VCaP (cell line): Measurements from ENCODE around the gene CSNK2A2.
A peak's percentile ranks its signal among the peaks of the same experiment; 100 is the strongest.

Experiments
- H3K27ac ChIP-seq: fragments of 450-650 bp; 2 replicates; pipeline ENCODE4 v1.5.1; 2017
- TF ChIP-seq, protein P1 (sequence below): fragments of 450-650 bp; conservative IDR thresholded peaks from 2 replicates; pipeline ENCODE4 v1.5.1; 2017; ENCODE audit warnings: mild to moderate bottlenecking, moderate library complexity

Gene CSNK2A2

GRCh38 chr16:58125041-58125440, 72.9 kb downstream of the CSNK2A2 start:
- TF ChIP-seq, protein P1, sequence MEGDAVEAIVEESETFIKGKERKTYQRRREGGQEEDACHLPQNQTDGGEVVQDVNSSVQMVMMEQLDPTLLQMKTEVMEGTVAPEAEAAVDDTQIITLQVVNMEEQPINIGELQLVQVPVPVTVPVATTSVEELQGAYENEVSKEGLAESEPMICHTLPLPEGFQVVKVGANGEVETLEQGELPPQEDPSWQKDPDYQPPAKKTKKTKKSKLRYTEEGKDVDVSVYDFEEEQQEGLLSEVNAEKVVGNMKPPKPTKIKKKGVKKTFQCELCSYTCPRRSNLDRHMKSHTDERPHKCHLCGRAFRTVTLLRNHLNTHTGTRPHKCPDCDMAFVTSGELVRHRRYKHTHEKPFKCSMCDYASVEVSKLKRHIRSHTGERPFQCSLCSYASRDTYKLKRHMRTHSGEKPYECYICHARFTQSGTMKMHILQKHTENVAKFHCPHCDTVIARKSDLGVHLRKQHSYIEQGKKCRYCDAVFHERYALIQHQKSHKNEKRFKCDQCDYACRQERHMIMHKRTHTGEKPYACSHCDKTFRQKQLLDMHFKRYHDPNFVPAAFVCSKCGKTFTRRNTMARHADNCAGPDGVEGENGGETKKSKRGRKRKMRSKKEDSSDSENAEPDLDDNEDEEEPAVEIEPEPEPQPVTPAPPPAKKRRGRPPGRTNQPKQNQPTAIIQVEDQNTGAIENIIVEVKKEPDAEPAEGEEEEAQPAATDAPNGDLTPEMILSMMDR = no peak
- peak overlapping the region; percentile 79; the same call in 1 of the 2 replicates for H3K27ac ChIP-seq

- TF ChIP-seq, protein P1 = no peak
- H3K27ac ChIP-seq = no peak overlapping the region
Measured at GRCh38 chr16:58124601-58124915, 73.3 kb downstream of the CSNK2A2 start.

DNA sequence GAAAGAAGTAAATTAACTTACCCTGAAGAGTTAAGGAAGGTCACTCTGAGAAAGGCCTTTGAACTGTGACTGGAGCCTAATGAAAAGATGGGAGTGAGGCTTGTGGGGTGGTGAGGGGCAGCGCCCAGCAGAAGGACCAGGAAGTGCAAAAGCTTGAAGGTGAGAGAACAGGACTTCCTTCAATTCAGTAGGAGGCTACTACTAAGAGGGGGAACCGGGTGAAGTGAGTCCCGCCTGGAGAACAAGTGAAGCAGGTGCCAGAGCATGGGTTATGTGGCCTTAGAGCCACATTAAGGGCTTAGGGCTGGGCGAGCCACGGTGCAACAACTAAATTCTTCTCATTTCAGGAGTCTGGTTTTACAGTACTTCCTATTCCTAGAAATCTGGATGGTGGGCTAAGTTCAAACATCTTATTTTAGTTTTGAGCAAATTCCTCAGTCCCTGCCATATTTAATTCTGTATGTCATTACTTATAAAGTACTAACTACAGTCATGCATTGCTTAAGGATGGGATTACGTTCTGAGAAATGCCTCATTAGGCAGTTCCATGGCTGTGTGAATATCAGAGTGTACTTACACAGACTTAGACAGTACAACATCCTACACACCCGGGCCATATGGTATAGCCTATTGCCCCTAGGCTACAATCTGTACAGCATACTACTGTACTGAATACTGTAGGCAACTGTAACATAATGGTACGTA, 73.9 kb downstream of the CSNK2A2 start:
- peak overlapping the region; percentile 7; the same call in 1 of the 2 replicates for H3K27ac ChIP-seq
- TF ChIP-seq, protein P1 = no peak

GRCh38 chr16:58121132-58121531, 76.8 kb downstream of the CSNK2A2 start:
- H3K27ac ChIP-seq = peak overlapping the region; percentile 46
- TF ChIP-seq, protein P1 = no peak

DNA sequence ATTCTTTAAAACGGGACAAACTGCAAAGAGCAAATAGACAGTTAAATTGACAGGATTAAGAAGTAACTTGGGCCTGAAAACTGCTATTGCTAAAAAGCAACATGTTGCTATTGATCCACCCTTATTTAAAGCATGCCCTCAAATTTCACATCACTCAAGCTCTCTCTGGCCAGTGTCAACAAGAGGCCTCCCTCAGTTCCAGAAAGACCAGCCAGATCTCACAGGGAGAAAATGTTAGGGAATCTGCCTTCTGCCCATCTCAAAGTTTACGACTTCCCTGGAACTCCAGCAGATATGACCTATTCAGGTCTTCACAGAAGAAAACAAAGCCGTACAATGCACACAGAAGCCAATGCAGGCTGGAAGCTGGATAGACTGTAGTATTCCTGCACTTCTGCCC, 77.7 kb downstream of the CSNK2A2 start:
- peak overlapping the region; percentile 46 for H3K27ac ChIP-seq
- TF ChIP-seq, protein P1 = no peak

GRCh38 chr16:58119509-58119845, 78.4 kb downstream of the CSNK2A2 start:
- peak overlapping the region; percentile 18; the same call in 1 of the 2 replicates for H3K27ac ChIP-seq
- TF ChIP-seq, protein P1 = no peak

DNA sequence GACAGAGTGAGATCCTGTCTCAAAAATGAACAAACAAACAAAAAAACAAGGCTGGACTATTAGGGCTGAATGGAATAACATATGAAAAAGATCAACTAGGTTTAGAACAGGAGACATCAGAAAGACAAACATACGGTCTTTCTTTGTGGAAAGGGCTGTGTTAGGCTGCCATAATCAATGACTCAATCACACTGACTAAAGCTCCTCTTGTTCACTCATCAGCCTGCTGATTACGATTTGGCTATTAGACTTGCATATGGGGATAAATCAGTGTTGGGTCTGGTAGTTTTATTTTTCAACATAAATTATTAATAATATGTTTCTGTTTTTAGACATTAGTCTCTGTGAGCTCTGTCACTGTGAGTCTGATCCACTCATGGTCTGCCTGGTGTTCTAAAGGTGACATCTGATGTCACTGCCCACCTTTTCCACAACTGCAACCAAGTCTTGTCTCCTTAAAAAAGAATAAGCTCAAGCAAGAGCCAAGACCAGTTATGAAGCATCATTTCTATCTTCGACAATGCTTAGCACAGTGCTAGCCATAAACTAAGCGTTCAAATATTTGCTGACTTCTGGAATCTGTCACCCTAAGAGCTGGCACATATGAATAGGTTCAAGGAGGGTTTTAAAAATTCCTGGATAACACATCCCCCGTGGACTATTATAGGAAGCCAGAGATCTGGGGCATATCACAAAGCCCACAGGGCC, 79.0 kb downstream of the CSNK2A2 start:
- H3K27ac ChIP-seq = peak overlapping the region; percentile 18; the same call in 1 of the 2 replicates
- TF ChIP-seq, protein P1 = no peak
